K562 (cell line): Measurements from ENCODE around the gene PRDM11. TPM values are rescaled to one million over a fixed set of nuclear protein-coding genes. Genes with fewer than 3 reads are reported as not detected.
A peak's percentile ranks its signal among the peaks of the same experiment; 100 is the strongest.

Source experiments
- ATAC-seq: fragments of 200-7000 bp; cut with Tn5 transposase; 3 replicates; pipeline ENCODE4 v1.9.1; 2020; ENCODE audit warnings: moderate library complexity
- BruUV-seq: library from RNA; stranded (reverse); fragments of 400-500 nt; replicated peaks from 2 replicates; lab custom pipeline; 2021; lab: Mats Ljungman, UMichigan
- CTCF ChIA-PET: fragments of 300-600 bp; formaldehyde crosslinking; extraction: SDS; loops from one replicate; lab custom pipeline; 2021; ENCODE audit warnings: low intra/inter-chr PET ratio; lab: Yijun Ruan, JAX
- POLR2A ChIA-PET: fragments of 300-600, 350-650 bp; sonication (Branson Sonifier 250); formaldehyde crosslinking; extraction: SDS; loops from one replicate; lab custom pipeline; 2021; ENCODE audit warnings: antibody characterized with exemption, inconsistent platforms; lab: Yijun Ruan, JAX
- DNase-seq, 4 experiments: peaks; one replicate each; pipeline versions ENCODE4 v3.0.0 to v3.0.0-alpha.2; 2011 to 2018; ENCODE audit warnings: low spot score in 3 of 4, mixed read lengths in 3 of 4; ENCODE audit errors: extremely low read depth in 1 of 4
- FAIRE-seq: peaks from 2 replicates; lab custom pipeline; 2011; peaks lifted over from hg19 to GRCh38; lab: Jason Lieb, UNC
- H2AFZ ChIP-seq: 2 replicates; pipeline ENCODE4 v1.6.0; 2011; ENCODE audit warnings: low read depth, low read length, control low read depth, inconsistent platforms
- H3K27ac ChIP-seq: fragments of 200-600 bp; 3 replicates; pipeline ENCODE4 v1.8.0; 2011; ENCODE audit warnings: low read depth, mild to moderate bottlenecking, control low read depth, inconsistent platforms, low read length, moderate library complexity, mixed read lengths; ENCODE audit errors: extremely low read depth
- H3K27me3 ChIP-seq, 2 experiments: fragments of 300-600 bp in 1 of 2; 2 replicates in 1 of 2; 3 replicates in 1 of 2; pipeline versions ENCODE4 v1.6.0 to v1.8.0; 2011; ENCODE audit warnings: inconsistent platforms in 2 of 2, low read length in 2 of 2, mild to moderate bottlenecking in 1 of 2, mixed read lengths in 1 of 2, moderate library complexity in 1 of 2; ENCODE audit not compliant: control insufficient read depth in 2 of 2, insufficient read depth in 2 of 2
- H3K36me3 ChIP-seq: fragments of 300-600 bp; 3 replicates; pipeline ENCODE4 v1.8.0; 2011; ENCODE audit warnings: mild to moderate bottlenecking, low read length, inconsistent platforms; ENCODE audit not compliant: control insufficient read depth, insufficient read depth
- H3K4me1 ChIP-seq, 2 experiments: fragments of 200-600 bp in 1 of 2; replicated peaks in 1 of 2; 2 replicates in 1 of 2; 3 replicates in 1 of 2; pipeline versions ENCODE4 v1.5.1 to v1.8.0; 2011; ENCODE audit warnings: inconsistent platforms in 2 of 2, low read length in 2 of 2, mild to moderate bottlenecking in 1 of 2, mixed read lengths in 1 of 2, moderate library complexity in 1 of 2; ENCODE audit not compliant: control insufficient read depth in 2 of 2, insufficient read depth in 2 of 2
- H3K4me2 ChIP-seq: 2 replicates; pipeline ENCODE4 v1.6.1; 2011; ENCODE audit warnings: low read length, control low read depth, inconsistent platforms, mixed read lengths; ENCODE audit not compliant: insufficient read depth
- H3K4me3 ChIP-seq: fragments of 200-600 bp; sonication (generic), shearing (Covaris generic); 2 replicates; pipeline ENCODE4 v1.5.1; 2016; ENCODE audit warnings: control low read depth, inconsistent platforms
- H3K79me2 ChIP-seq: fragments of 200-600 bp; 3 replicates; pipeline ENCODE4 v1.8.0; 2011; ENCODE audit warnings: low read length, inconsistent platforms; ENCODE audit not compliant: control insufficient read depth, insufficient read depth
- H3K9ac ChIP-seq, 2 experiments: 2 replicates each; pipeline versions ENCODE4 v1.6.0 to v1.6.1; 2011; ENCODE audit warnings: low read depth in 2 of 2, low read length in 2 of 2, control low read depth in 1 of 2, inconsistent platforms in 1 of 2, mild to moderate bottlenecking in 1 of 2, mixed read lengths in 1 of 2; ENCODE audit not compliant: insufficient read depth in 1 of 2
- H3K9me1 ChIP-seq: one replicate; pipeline ENCODE4 v1.6.0; 2011; ENCODE audit warnings: inconsistent platforms, mild to moderate bottlenecking, low read length, moderate library complexity; ENCODE audit not compliant: control insufficient read depth, insufficient read depth
- H3K9me3 ChIP-seq: replicated peaks from 2 replicates; pipeline ENCODE4 v1.5.1; 2011; ENCODE audit warnings: low read depth, low read length, inconsistent platforms; ENCODE audit not compliant: control insufficient read depth, insufficient read depth
- H4K20me1 ChIP-seq: replicated peaks from 2 replicates; pipeline ENCODE4 v1.6.1; 2011; ENCODE audit warnings: low read length, inconsistent platforms, mixed read lengths; ENCODE audit not compliant: control insufficient read depth, insufficient read depth
- CEBPB ChIP-seq: fragments of 450-650 bp; IDR thresholded peaks from 2 replicates; pipeline ENCODE4 v1.6.1; 2016; ENCODE audit warnings: missing genetic modification characterization, missing compliant biosample characterization
- DNMT1 ChIP-seq: fragments of 450-650 bp; IDR thresholded peaks from 2 replicates; pipeline ENCODE4 v1.6.1; 2016; ENCODE audit warnings: antibody characterized with exemption, mild to moderate bottlenecking
- L3MBTL2 ChIP-seq: fragments of 450-650 bp; IDR thresholded peaks from 2 replicates; pipeline ENCODE4 v1.6.1; 2016; ENCODE audit warnings: mild to moderate bottlenecking, moderate library complexity
- NR2F6 ChIP-seq: fragments of 450-650 bp; formaldehyde crosslinking; IDR thresholded peaks from 2 replicates; pipeline ENCODE4 v1.4.0; 2020; ENCODE audit warnings: mild to moderate bottlenecking
- RBM25 ChIP-seq: fragments of 200-400 bp; formaldehyde crosslinking; IDR thresholded peaks from 2 replicates; pipeline ENCODE4 v1.6.1; 2018; ENCODE audit warnings: low read length, low read depth, moderate library complexity; ENCODE audit not compliant: severe bottlenecking
- ZNF146 ChIP-seq: IDR thresholded peaks from one replicate; pipeline ENCODE4 v1.6.1; 2018; ENCODE audit warnings: missing compliant biosample characterization; ENCODE audit not compliant: unreplicated experiment
- ZNF165 ChIP-seq: fragments of 250-450 bp; sonication (Bioruptor Pico); IDR thresholded peaks from 2 replicates; pipeline ENCODE4 v1.4.0; 2020; ENCODE audit warnings: borderline replicate concordance
- ZNF354B ChIP-seq: fragments of 250-450 bp; sonication (Bioruptor Pico); IDR thresholded peaks from 2 replicates; pipeline ENCODE4 v1.4.0; 2020
- ZNF584 ChIP-seq: fragments of 200-800 bp; sonication (Bioruptor generic); IDR thresholded peaks from 2 replicates; pipeline ENCODE4 v1.6.1; 2016; ENCODE audit warnings: low read depth, mild to moderate bottlenecking, missing genetic modification characterization, missing compliant biosample characterization
- ZNF707 ChIP-seq: fragments of 250-450 bp; sonication (Bioruptor Pico); conservative IDR thresholded peaks from 2 replicates; pipeline ENCODE4 v1.8.0; 2022; ENCODE audit warnings: inconsistent platforms, mild to moderate bottlenecking, moderate library complexity
- whole genome bisulfite sequencing: fragments of 100-300 bp; shearing (Covaris generic); methylation state at CpG from one replicate; pipeline ENCODE4 v1.1.6; 2016; ENCODE audit warnings: low coverage, mixed read lengths; ENCODE audit not compliant: insufficient coverage; ENCODE audit errors: missing lambda C conversion rate; 5-methylcytosine and 5-hydroxymethylcytosine counted together
- in situ Hi-C: fragments of 300-500 bp; cut with MboI; formaldehyde crosslinking; loops from 4 replicates; pipeline ENCODE4 v1.15.0; 2018; ENCODE audit warnings: inconsistent platforms, mixed read lengths
- intact Hi-C: fragments of 100-400 bp; cut with micrococcal nuclease; formaldehyde crosslinking; loops from 2 replicates; pipeline ENCODE4 v1.14.2; 2022
- polyA plus RNA-seq, 8 experiments: library from polyadenylated mRNA; depleted of rRNA in 4 of 8; stranded (reverse) in 5 of 8; unstranded in 3 of 8; fragments of >200 nt; fragmentation: Nextera tagmentation in 2 of 8; fragmentation: Illumina TruSeq in 1 of 8; extraction: Ambion mirVana in 2 of 8; extraction: Trizol in 1 of 8; gene quantifications; 2 replicates each; pipeline versions ENCODE4 v1.2.1 to v1.2.3, GENCODE V29; 2011 to 2014; ENCODE audit warnings: inconsistent platforms in 1 of 8, missing spikeins in 1 of 8
- total RNA-seq, 7 experiments: library from RNA; depleted of rRNA in 6 of 7; stranded (reverse); fragments of >200 nt in 6 of 7; fragmentation: Illumina TruSeq in 2 of 7; extraction: Trizol in 2 of 7; gene quantifications; 2 replicates each; pipeline versions ENCODE4 v1.2.1 to v1.2.3, GENCODE V29; 2011 to 2021; ENCODE audit warnings: low replicate concordance in 1 of 7
- TF ChIP-seq, protein P1 (sequence below): fragments of 450-650 bp; IDR thresholded peaks from 2 replicates; pipeline ENCODE4 v1.6.1; 2014; ENCODE audit warnings: low read depth, mild to moderate bottlenecking, moderate library complexity, borderline replicate concordance
- TF ChIP-seq, protein P2 (sequence below): fragments of 250-450 bp; sonication (Bioruptor Pico); IDR thresholded peaks from 2 replicates; pipeline ENCODE4 v1.8.0; 2021; ENCODE audit warnings: moderate library complexity, mild to moderate bottlenecking, inconsistent platforms
- TF ChIP-seq, protein P3 (sequence below): sonication (generic); formaldehyde crosslinking; IDR thresholded peaks from 2 replicates; pipeline ENCODE4 v1.8.1; 2023; ENCODE audit warnings: mild to moderate bottlenecking, missing genetic modification reagents

The PRDM11 gene
- total and polyA plus RNA-seq, 9 of the 15 experiments (the other 6 are each of a cell fraction or from before 2014, with no cell fraction given) = 0.01 to 1.1 (median 0.29) TPM

DNA sequence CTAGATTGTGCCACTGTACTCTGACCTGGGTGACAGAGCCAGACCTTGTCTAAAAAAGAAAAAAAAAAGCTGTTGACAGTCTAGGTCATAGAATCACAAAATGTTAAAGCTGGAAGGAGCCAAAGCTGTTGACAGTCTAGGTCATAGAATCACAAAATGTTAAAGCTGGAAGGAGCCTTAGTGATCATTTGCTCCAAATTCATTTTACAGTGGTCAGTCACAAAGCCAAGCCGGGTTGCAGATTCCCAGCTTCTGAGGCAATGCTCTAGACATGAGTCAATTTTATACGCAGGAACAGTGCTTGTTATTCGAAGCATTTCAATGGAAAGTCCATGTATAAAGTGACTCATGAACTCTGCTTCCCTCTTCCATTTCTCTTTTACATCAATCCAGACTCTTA lies 92.3 kb downstream of the PRDM11 start (continued):
- TF ChIP-seq, protein P1, sequence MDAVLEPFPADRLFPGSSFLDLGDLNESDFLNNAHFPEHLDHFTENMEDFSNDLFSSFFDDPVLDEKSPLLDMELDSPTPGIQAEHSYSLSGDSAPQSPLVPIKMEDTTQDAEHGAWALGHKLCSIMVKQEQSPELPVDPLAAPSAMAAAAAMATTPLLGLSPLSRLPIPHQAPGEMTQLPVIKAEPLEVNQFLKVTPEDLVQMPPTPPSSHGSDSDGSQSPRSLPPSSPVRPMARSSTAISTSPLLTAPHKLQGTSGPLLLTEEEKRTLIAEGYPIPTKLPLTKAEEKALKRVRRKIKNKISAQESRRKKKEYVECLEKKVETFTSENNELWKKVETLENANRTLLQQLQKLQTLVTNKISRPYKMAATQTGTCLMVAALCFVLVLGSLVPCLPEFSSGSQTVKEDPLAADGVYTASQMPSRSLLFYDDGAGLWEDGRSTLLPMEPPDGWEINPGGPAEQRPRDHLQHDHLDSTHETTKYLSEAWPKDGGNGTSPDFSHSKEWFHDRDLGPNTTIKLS = no peak
- no peak for TF ChIP-seq DNMT1
- no peak for TF ChIP-seq L3MBTL2
- TF ChIP-seq ZNF584 = no peak
- no peak for TF ChIP-seq ZNF707
- TF ChIP-seq, all 486 proteins: peak for 0

DNA sequence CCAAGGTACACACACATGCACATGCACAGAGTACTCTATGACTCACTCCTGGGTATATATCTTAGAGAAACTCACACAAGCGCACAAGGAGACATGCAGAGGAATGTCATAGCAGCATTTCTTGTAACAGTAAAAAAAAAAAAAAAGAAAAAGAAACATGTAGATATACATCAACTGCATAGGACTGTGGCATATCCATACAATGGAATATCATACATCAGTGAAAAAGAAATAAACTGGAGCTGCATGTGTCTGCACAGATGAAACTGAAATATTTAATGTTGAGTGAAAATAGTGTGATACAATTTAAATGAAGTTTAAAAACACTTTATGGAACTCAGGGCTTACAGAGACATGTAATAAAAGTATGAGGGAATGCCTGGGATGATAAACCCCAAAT lies 93.3 kb downstream of the PRDM11 start:
- no peaks in the 10 kb centered on the region for H3K9me3 ChIP-seq
- intact Hi-C loops (no loop called here), in situ Hi-C loops (no loop called here)
- ChIA-PET CTCF (no interaction called here), POLR2A (interaction anchor here (1.3 kb wide), 1 partner anchor 11 kb away, joined by 3 read pairs; no protein-coding TSS in a partner anchor)
- FAIRE-seq (no peak), DNase-seq (no peak), ATAC-seq (no peak)
- H3K27ac ChIP-seq = no peak overlapping the region
- no peaks in the 10 kb centered on the region for H3K79me2 ChIP-seq
- no peak overlapping the region for H2AFZ ChIP-seq
- no peaks in the 10 kb centered on the region for H3K9me1 ChIP-seq
- H3K9ac ChIP-seq = no peak overlapping the region
- 0% methylated on average over 1 of the region's 1 CpG for whole genome bisulfite sequencing
- no peaks in the 10 kb centered on the region for H4K20me1 ChIP-seq
- no peaks in the 10 kb centered on the region for H3K36me3 ChIP-seq
- TF ChIP-seq, protein P2, sequence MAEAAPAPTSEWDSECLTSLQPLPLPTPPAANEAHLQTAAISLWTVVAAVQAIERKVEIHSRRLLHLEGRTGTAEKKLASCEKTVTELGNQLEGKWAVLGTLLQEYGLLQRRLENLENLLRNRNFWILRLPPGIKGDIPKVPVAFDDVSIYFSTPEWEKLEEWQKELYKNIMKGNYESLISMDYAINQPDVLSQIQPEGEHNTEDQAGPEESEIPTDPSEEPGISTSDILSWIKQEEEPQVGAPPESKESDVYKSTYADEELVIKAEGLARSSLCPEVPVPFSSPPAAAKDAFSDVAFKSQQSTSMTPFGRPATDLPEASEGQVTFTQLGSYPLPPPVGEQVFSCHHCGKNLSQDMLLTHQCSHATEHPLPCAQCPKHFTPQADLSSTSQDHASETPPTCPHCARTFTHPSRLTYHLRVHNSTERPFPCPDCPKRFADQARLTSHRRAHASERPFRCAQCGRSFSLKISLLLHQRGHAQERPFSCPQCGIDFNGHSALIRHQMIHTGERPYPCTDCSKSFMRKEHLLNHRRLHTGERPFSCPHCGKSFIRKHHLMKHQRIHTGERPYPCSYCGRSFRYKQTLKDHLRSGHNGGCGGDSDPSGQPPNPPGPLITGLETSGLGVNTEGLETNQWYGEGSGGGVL = no peak
- no peak for TF ChIP-seq NR2F6
- peak; percentile 33 for TF ChIP-seq RBM25
- TF ChIP-seq CEBPB (tag) = no peak
- TF ChIP-seq, protein P3, sequence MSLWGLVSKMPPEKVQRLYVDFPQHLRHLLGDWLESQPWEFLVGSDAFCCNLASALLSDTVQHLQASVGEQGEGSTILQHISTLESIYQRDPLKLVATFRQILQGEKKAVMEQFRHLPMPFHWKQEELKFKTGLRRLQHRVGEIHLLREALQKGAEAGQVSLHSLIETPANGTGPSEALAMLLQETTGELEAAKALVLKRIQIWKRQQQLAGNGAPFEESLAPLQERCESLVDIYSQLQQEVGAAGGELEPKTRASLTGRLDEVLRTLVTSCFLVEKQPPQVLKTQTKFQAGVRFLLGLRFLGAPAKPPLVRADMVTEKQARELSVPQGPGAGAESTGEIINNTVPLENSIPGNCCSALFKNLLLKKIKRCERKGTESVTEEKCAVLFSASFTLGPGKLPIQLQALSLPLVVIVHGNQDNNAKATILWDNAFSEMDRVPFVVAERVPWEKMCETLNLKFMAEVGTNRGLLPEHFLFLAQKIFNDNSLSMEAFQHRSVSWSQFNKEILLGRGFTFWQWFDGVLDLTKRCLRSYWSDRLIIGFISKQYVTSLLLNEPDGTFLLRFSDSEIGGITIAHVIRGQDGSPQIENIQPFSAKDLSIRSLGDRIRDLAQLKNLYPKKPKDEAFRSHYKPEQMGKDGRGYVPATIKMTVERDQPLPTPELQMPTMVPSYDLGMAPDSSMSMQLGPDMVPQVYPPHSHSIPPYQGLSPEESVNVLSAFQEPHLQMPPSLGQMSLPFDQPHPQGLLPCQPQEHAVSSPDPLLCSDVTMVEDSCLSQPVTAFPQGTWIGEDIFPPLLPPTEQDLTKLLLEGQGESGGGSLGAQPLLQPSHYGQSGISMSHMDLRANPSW (CRISPR knock-in tag) = no peak
- no peak for TF ChIP-seq ZNF354B (CRISPR knock-in tag)
- TF ChIP-seq ZNF165 (CRISPR knock-in tag) = no peak
- peak; percentile 50 for TF ChIP-seq ZNF146 (CRISPR knock-in tag)
- TF ChIP-seq, all 486 proteins: peak for 2
- H3K4me1 ChIP-seq = no peaks in the 10 kb centered on the region
- H3K4me3 ChIP-seq = no peak overlapping the region
- no TSS peak for BruUV-seq
- no peak overlapping the region for H3K4me2 ChIP-seq
- H3K27me3 ChIP-seq = peaks cover 2 to 5% of the 10 kb centered on the region in 2 experiments; a peak in 2 of 5 replicates
